Body of pancreas (tissue), 4 donors: ENCODE results near the gene IFNG-AS1.

ENCODE experiments used
- POLR2A ChIP-seq, 3 donors: fragments of 450-650 bp; IDR thresholded peaks; one replicate each; pipeline ENCODE4 v1.6.1; 2016; ENCODE audit warnings: antibody characterized with exemption in 3 of 3, mild to moderate bottlenecking in 2 of 3
- TF ChIP-seq, protein P1 (sequence below), 7 experiments: fragments of 450-650 bp in 4 of 7; fragments of 200-600 bp in 3 of 7; sonication (generic) in 3 of 7; IDR thresholded peaks; one replicate each; pipeline ENCODE4 v1.5.1; 2016 to 2019; ENCODE audit warnings: antibody characterized with exemption in 7 of 7

- TF ChIP-seq, protein P1, sequence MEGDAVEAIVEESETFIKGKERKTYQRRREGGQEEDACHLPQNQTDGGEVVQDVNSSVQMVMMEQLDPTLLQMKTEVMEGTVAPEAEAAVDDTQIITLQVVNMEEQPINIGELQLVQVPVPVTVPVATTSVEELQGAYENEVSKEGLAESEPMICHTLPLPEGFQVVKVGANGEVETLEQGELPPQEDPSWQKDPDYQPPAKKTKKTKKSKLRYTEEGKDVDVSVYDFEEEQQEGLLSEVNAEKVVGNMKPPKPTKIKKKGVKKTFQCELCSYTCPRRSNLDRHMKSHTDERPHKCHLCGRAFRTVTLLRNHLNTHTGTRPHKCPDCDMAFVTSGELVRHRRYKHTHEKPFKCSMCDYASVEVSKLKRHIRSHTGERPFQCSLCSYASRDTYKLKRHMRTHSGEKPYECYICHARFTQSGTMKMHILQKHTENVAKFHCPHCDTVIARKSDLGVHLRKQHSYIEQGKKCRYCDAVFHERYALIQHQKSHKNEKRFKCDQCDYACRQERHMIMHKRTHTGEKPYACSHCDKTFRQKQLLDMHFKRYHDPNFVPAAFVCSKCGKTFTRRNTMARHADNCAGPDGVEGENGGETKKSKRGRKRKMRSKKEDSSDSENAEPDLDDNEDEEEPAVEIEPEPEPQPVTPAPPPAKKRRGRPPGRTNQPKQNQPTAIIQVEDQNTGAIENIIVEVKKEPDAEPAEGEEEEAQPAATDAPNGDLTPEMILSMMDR (IDR thresholded peaks at IDR 0.05), result no peak
- TF ChIP-seq POLR2A (IDR thresholded peaks at IDR 0.05), result no peak
These were observed at the start of gene IFNG-AS1 for GRCh38 chr12:67989184-67989920.
